Progenitor cell of endocrine pancreas (in vitro differentiated cells): ENCODE measurements around the gene ARHGEF28. TPM values are rescaled to one million over a fixed set of nuclear protein-coding genes. Genes with fewer than 3 reads are reported as not detected.

Experiments
- DNase-seq: peaks from one replicate; pipeline ENCODE4 v3.0.0; 2021; ENCODE audit warnings: low spot score; ENCODE audit not compliant: unreplicated experiment
- H3K27ac Mint-ChIP-seq: 2 replicates; pipeline ENCODE4 v1.8.0; 2021; ENCODE audit warnings: mild to moderate bottlenecking, moderate library complexity, mixed read lengths
- H3K27me3 Mint-ChIP-seq: 2 replicates; pipeline ENCODE4 v1.8.0; 2021; ENCODE audit warnings: mixed read lengths
- H3K36me3 Mint-ChIP-seq: 2 replicates; pipeline ENCODE4 v1.8.0; 2022; ENCODE audit warnings: mixed read lengths; ENCODE audit not compliant: insufficient read depth
- H3K4me1 Mint-ChIP-seq: 2 replicates; pipeline ENCODE4 v1.8.0; 2021; ENCODE audit warnings: low read depth, mixed read lengths
- H3K4me3 Mint-ChIP-seq: 2 replicates; pipeline ENCODE4 v1.8.0; 2021; ENCODE audit warnings: low read depth, mild to moderate bottlenecking, moderate library complexity, mixed read lengths
- H3K9me3 Mint-ChIP-seq: 2 replicates; pipeline ENCODE4 v1.8.0; 2021; ENCODE audit warnings: low read depth, mixed read lengths
- CTCF ChIP-seq: fragments of 200-600 bp; sonication (generic); IDR thresholded peaks from one replicate; pipeline ENCODE4 v1.5.0; 2021; ENCODE audit warnings: antibody characterized with exemption, mild to moderate bottlenecking; ENCODE audit not compliant: unreplicated experiment
- total RNA-seq: library from RNA; stranded (reverse); gene quantifications from 2 replicates; pipeline ENCODE4 v1.2.1, GENCODE V29; 2021

ARHGEF28 gene
- total RNA-seq, 1 donor from 2014 or later: 15.0 TPM

GRCh38 chr5:73947906-73948640 is 322.1 kb downstream of the ARHGEF28 start:
- Mint-ChIP-seq H3K4me1 (no peaks in the 10 kb centered on the region), H3K36me3 (peaks cover 5% of the 10 kb centered on the region), H3K9me3 (peaks cover 4% of the 10 kb centered on the region), H3K4me3 (no peak overlapping the region), H3K27ac (no peak overlapping the region), H3K27me3 (no peaks in the 10 kb centered on the region)
- TF ChIP-seq CTCF: no peak
- no peak for DNase-seq

GRCh38 chr5:73948720-73949119 is 322.7 kb downstream of the ARHGEF28 start:
- no peak overlapping the region for H3K27ac Mint-ChIP-seq
- DNase-seq: no peak
- H3K27me3 Mint-ChIP-seq: no peaks in the 10 kb centered on the region
- peaks cover 5% of the 10 kb centered on the region for H3K36me3 Mint-ChIP-seq
- H3K4me3 Mint-ChIP-seq: no peak overlapping the region
- no peak for TF ChIP-seq CTCF
- H3K4me1 Mint-ChIP-seq: no peaks in the 10 kb centered on the region
- peaks cover 4% of the 10 kb centered on the region for H3K9me3 Mint-ChIP-seq

- H3K9me3 Mint-ChIP-seq: no peaks in the 10 kb centered on the region
- no peaks in the 10 kb centered on the region for H3K27me3 Mint-ChIP-seq
- H3K4me1 Mint-ChIP-seq: no peaks in the 10 kb centered on the region
- no peak overlapping the region for H3K27ac Mint-ChIP-seq
- no peak for TF ChIP-seq CTCF
- no peak overlapping the region for H3K4me3 Mint-ChIP-seq
- no peak for DNase-seq
- no peaks in the 10 kb centered on the region for H3K36me3 Mint-ChIP-seq
These were observed 324.5 kb downstream of the ARHGEF28 start for GRCh38 chr5:73950441-73950873.

GRCh38 chr5:73950912-73951430 is 325.0 kb downstream of the ARHGEF28 start:
- no peaks in the 10 kb centered on the region for H3K36me3 Mint-ChIP-seq
- H3K9me3 Mint-ChIP-seq: no peaks in the 10 kb centered on the region
- no peak for DNase-seq
- no peak for TF ChIP-seq CTCF
- H3K27me3 Mint-ChIP-seq: no peaks in the 10 kb centered on the region
- no peak overlapping the region for H3K4me3 Mint-ChIP-seq
- no peak overlapping the region for H3K27ac Mint-ChIP-seq
- H3K4me1 Mint-ChIP-seq: no peaks in the 10 kb centered on the region

- Mint-ChIP-seq H3K9me3 (no peaks in the 10 kb centered on the region), H3K27me3 (no peaks in the 10 kb centered on the region), H3K27ac (no peak overlapping the region), H3K36me3 (no peaks in the 10 kb centered on the region), H3K4me1 (no peaks in the 10 kb centered on the region), H3K4me3 (no peak overlapping the region)
- no peak for TF ChIP-seq CTCF
- no peak for DNase-seq
These were observed 326.9 kb downstream of the ARHGEF28 start for GRCh38 chr5:73952872-73953271.
